ENCODE data around the gene TIGAR. TPM values are rescaled to one million over a fixed set of nuclear protein-coding genes. Genes with fewer than 3 reads are reported as not detected.

The TIGAR gene
- total and polyA plus RNA-seq, 2 donors (not counting 1 experiment from before 2014, with no cell fraction given) = 15.3 to 19.5 TPM

DNA sequence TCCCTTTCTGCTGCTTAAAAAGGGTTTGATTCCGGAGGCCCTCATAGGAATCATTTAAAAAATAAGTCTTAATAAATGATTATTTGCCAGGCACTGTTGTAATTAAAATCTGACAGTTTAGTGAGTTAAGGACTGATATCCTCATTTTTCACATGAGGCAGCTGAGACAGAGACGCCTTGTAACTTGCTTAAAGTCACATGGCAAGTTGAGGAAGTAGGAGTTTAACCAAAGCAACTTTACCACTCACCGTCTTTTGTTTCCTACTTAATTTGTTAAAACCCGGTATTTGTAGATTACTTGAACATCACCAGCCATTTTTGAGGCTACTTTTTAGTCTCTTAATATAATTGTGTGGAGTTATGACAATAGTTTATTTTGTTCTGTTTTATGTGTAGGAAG, 2.4 kb downstream of the TIGAR start:
- peaks cover 2% of the 10 kb centered on the region for H3K36me3 ChIP-seq (ENCODE audit: control insufficient read depth, insufficient read depth, low read length)
- H3K79me2 ChIP-seq (ENCODE audit: control insufficient read depth, insufficient read depth, low read length) = peaks cover 27% of the 10 kb centered on the region
- DNase-seq (ENCODE audit: low read depth in 2 of 2) = no peak
- no peak overlapping the region for H3K9ac ChIP-seq (ENCODE audit: insufficient read depth, low read length)
- H3K4me3 ChIP-seq (replicated peaks in 1 of 4; ENCODE audit: control extremely low read depth in 1 of 4, insufficient read depth in 1 of 4, low read depth in 3 of 4, low read length in 4 of 4) = peak overlapping the region in 1 of 4 experiments; percentile 99
- no peaks in the 10 kb centered on the region for H3K4me1 ChIP-seq (ENCODE audit: control insufficient read depth, extremely low read depth, insufficient read depth, low read length)
- H3K9me3 ChIP-seq (ENCODE audit: control insufficient read depth, insufficient read depth, low read depth, low read length) = no peaks in the 10 kb centered on the region
- no peak overlapping the region for H3K4me2 ChIP-seq (ENCODE audit: extremely low read depth, insufficient read depth, low read length)
- no peak overlapping the region for H3K27ac ChIP-seq (ENCODE audit: insufficient read depth, low read length)
- H2AFZ ChIP-seq (ENCODE audit: low read length) = no peak overlapping the region
- no peaks in the 10 kb centered on the region for H4K20me1 ChIP-seq (ENCODE audit: control insufficient read depth, extremely low read depth, insufficient read depth, low read length)
- no peaks in the 10 kb centered on the region for H3K27me3 ChIP-seq (ENCODE audit: control insufficient read depth, insufficient read depth, low read length)
- TF ChIP-seq EZH2 (IDR thresholded peaks at IDR 0.05; ENCODE audit: low read length, missing control alignments) = no peak
- TF ChIP-seq, protein P1, sequence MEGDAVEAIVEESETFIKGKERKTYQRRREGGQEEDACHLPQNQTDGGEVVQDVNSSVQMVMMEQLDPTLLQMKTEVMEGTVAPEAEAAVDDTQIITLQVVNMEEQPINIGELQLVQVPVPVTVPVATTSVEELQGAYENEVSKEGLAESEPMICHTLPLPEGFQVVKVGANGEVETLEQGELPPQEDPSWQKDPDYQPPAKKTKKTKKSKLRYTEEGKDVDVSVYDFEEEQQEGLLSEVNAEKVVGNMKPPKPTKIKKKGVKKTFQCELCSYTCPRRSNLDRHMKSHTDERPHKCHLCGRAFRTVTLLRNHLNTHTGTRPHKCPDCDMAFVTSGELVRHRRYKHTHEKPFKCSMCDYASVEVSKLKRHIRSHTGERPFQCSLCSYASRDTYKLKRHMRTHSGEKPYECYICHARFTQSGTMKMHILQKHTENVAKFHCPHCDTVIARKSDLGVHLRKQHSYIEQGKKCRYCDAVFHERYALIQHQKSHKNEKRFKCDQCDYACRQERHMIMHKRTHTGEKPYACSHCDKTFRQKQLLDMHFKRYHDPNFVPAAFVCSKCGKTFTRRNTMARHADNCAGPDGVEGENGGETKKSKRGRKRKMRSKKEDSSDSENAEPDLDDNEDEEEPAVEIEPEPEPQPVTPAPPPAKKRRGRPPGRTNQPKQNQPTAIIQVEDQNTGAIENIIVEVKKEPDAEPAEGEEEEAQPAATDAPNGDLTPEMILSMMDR (conservative IDR thresholded peaks at IDR 0.05 in 1 of 2, IDR thresholded peaks at IDR 0.05 in 1 of 2; ENCODE audit: low read depth in 1 of 2, low read length in 2 of 2) = no peak

DNA sequence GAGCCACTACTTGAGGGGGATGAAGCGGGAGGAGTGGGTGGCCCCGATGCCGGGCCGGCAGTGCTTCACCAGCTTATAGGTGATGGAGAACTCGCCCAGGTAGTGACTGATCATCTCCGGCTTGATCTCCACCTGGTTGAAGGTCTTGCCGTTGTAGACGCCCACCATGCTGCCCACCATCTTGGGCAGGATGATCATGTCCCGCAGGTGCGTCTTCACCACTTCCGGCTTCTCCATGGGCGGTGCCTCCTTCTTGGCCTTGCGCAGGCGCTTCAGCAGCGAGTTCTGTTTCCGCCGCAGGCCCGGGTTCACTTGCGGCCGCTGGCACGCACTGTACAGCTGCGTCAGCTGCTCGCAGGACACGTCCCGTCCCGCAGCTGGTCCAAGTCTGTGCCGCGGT, 3.4 kb downstream of the TIGAR start:
- no peak overlapping the region for H3K4me3 ChIP-seq (replicated peaks in 1 of 4; ENCODE audit: control extremely low read depth in 1 of 4, insufficient read depth in 1 of 4, low read depth in 3 of 4, low read length in 4 of 4)
- no peaks in the 10 kb centered on the region for H3K4me1 ChIP-seq (ENCODE audit: control insufficient read depth, extremely low read depth, insufficient read depth, low read length)
- TF ChIP-seq EZH2 (IDR thresholded peaks at IDR 0.05; ENCODE audit: low read length, missing control alignments) = no peak
- no peak for DNase-seq (ENCODE audit: low read depth in 2 of 2)
- peaks cover 27% of the 10 kb centered on the region for H3K79me2 ChIP-seq (ENCODE audit: control insufficient read depth, insufficient read depth, low read length)
- H3K27me3 ChIP-seq (ENCODE audit: control insufficient read depth, insufficient read depth, low read length) = no peaks in the 10 kb centered on the region
- H3K9me3 ChIP-seq (ENCODE audit: control insufficient read depth, insufficient read depth, low read depth, low read length) = no peaks in the 10 kb centered on the region
- no peak overlapping the region for H3K9ac ChIP-seq (ENCODE audit: insufficient read depth, low read length)
- H3K27ac ChIP-seq (ENCODE audit: insufficient read depth, low read length) = no peak overlapping the region
- no peak overlapping the region for H2AFZ ChIP-seq (ENCODE audit: low read length)
- H3K36me3 ChIP-seq (ENCODE audit: control insufficient read depth, insufficient read depth, low read length) = peaks cover 2% of the 10 kb centered on the region
- no peaks in the 10 kb centered on the region for H4K20me1 ChIP-seq (ENCODE audit: control insufficient read depth, extremely low read depth, insufficient read depth, low read length)
- H3K4me2 ChIP-seq (ENCODE audit: extremely low read depth, insufficient read depth, low read length) = no peak overlapping the region

DNA sequence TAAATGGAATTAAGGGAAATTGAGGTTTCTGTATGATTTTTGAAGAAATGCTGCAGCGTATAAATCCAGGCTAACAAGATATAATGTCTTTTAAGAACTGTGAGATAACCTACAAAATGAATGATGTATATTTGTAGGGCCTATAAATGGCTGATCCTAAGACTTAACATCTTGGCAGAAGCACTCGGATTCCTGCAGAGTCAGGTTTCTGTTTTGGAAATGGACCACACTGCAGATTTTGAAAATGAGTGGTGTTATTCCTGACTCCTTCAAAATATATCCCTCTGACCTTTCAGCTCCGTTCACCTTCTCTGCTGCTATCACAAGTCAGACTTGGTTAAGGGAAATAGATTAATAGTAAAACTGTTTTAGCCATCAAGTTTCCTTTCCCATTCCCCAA, 5.0 kb downstream of the TIGAR start:
- H3K79me2 ChIP-seq (ENCODE audit: control insufficient read depth, insufficient read depth, low read length) = peaks cover 31% of the 10 kb centered on the region
- H3K4me1 ChIP-seq (ENCODE audit: control insufficient read depth, extremely low read depth, insufficient read depth, low read length) = no peaks in the 10 kb centered on the region
- H2AFZ ChIP-seq (ENCODE audit: low read length) = no peak overlapping the region
- no peak overlapping the region for H3K27ac ChIP-seq (ENCODE audit: insufficient read depth, low read length)
- TF ChIP-seq EZH2 (IDR thresholded peaks at IDR 0.05; ENCODE audit: low read length, missing control alignments) = no peak
- TF ChIP-seq, protein P1 (conservative IDR thresholded peaks at IDR 0.05 in 1 of 2, IDR thresholded peaks at IDR 0.05 in 1 of 2; ENCODE audit: low read depth in 1 of 2, low read length in 2 of 2) = no peak
- peaks cover 2% of the 10 kb centered on the region for H3K36me3 ChIP-seq (ENCODE audit: control insufficient read depth, insufficient read depth, low read length)
- H3K4me2 ChIP-seq (ENCODE audit: extremely low read depth, insufficient read depth, low read length) = peak overlapping the region; percentile 18
- H3K9ac ChIP-seq (ENCODE audit: insufficient read depth, low read length) = no peak overlapping the region
- H3K27me3 ChIP-seq (ENCODE audit: control insufficient read depth, insufficient read depth, low read length) = no peaks in the 10 kb centered on the region
- DNase-seq (ENCODE audit: low read depth in 2 of 2) = no peak
- H3K9me3 ChIP-seq (ENCODE audit: control insufficient read depth, insufficient read depth, low read depth, low read length) = no peaks in the 10 kb centered on the region
- H3K4me3 ChIP-seq (replicated peaks in 1 of 4; ENCODE audit: control extremely low read depth in 1 of 4, insufficient read depth in 1 of 4, low read depth in 3 of 4, low read length in 4 of 4) = no peak overlapping the region
- H4K20me1 ChIP-seq (ENCODE audit: control insufficient read depth, extremely low read depth, insufficient read depth, low read length) = no peaks in the 10 kb centered on the region

All from fibroblast of lung (primary cell).